ENCODE measurements around the gene L3MBTL4. TPM values are rescaled to one million over a fixed set of nuclear protein-coding genes. Genes with fewer than 3 reads are reported as not detected.

L3MBTL4 gene
- total RNA-seq, 1 experiment from 2014 or later: not detected

DNA sequence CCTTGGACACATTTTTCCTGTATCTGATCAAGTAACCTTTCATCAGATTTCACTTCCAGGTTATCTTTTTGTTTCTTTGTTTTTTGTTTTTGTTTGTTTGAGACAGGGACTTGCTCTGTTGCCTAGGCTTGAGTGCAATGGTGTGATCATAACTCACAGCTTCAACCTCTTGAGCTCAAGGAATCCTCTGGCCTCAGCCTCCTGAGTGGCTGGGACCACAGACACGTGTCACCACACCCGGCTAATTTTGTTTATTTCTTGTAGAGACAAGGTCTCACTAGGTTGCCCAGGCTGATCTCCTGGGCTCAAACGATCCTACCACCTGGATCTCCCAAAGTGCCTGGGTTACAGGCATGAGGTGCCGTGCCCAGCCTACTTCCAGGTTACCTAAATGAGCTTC, 124.9 kb downstream of the L3MBTL4 start:
- CTCF ChIA-PET: no interaction called here

DNA sequence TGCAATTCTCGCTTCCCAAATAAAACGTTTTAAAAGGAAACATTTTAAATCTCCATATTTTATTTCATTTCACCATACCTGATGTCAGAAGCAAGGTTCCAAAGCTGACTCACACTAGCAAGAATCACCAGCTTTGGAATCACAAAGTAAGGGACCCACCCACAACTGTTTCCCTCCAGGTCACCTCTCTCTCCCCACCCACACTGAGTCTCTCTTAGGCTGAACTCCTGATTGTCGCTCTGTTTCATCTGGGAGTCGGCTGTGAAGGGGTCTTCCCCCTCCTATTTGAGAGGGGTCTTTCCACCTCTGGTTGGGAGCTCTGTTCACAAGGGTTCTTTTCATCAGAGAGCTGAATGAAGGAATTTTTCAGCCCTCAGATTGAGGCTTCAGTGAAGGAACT, 128.1 kb downstream of the L3MBTL4 start:
- no peak overlapping the region for H3K4me3 ChIP-seq (ENCODE audit: low read depth, low read length, poor library complexity, severe bottlenecking)
- no peak for DNase-seq (ENCODE audit: low spot score)
- ChIA-PET CTCF (no interaction called here), POLR2A (ENCODE audit: low non-redundant PET) (no interaction called here)
- no peak overlapping the region for H3K27ac ChIP-seq (ENCODE audit: low read depth, low read length, poor library complexity, severe bottlenecking)
- BruUV-seq (replicated peaks): no TSS peak
- TF ChIP-seq, protein P1, sequence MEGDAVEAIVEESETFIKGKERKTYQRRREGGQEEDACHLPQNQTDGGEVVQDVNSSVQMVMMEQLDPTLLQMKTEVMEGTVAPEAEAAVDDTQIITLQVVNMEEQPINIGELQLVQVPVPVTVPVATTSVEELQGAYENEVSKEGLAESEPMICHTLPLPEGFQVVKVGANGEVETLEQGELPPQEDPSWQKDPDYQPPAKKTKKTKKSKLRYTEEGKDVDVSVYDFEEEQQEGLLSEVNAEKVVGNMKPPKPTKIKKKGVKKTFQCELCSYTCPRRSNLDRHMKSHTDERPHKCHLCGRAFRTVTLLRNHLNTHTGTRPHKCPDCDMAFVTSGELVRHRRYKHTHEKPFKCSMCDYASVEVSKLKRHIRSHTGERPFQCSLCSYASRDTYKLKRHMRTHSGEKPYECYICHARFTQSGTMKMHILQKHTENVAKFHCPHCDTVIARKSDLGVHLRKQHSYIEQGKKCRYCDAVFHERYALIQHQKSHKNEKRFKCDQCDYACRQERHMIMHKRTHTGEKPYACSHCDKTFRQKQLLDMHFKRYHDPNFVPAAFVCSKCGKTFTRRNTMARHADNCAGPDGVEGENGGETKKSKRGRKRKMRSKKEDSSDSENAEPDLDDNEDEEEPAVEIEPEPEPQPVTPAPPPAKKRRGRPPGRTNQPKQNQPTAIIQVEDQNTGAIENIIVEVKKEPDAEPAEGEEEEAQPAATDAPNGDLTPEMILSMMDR (conservative IDR thresholded peaks at IDR 0.05; ENCODE audit: low read depth, low read length): no peak
- no peak for TF ChIP-seq EZH2 (IDR thresholded peaks at IDR 0.05; ENCODE audit: borderline replicate concordance, low read depth, low read length, poor library complexity, severe bottlenecking)
- H3K36me3 ChIP-seq (ENCODE audit: insufficient read depth, low read length, poor library complexity, severe bottlenecking): no peaks in the 10 kb centered on the region
- peaks cover 25% of the 10 kb centered on the region for H3K9me3 ChIP-seq (ENCODE audit: low read depth, low read length, poor library complexity, severe bottlenecking)
- no peaks in the 10 kb centered on the region for H3K27me3 ChIP-seq (replicated peaks; ENCODE audit: insufficient read depth, low read depth, low read length, poor library complexity)
- intact Hi-C loops (cut with micrococcal nuclease; ENCODE audit: unreplicated experiment): no loop called here
- H3K4me1 ChIP-seq (ENCODE audit: insufficient read depth, low read length, poor library complexity, severe bottlenecking): no peaks in the 10 kb centered on the region

More for the DNA sequence above, 124.9 kb downstream of the L3MBTL4 start:
- Histone ChIP-seq H3K4me3 (ENCODE audit: low read depth, low read length, poor library complexity, severe bottlenecking) (no peak overlapping the region), H3K4me1 (ENCODE audit: insufficient read depth, low read length, poor library complexity, severe bottlenecking) (no peaks in the 10 kb centered on the region), H3K9me3 (ENCODE audit: low read depth, low read length, poor library complexity, severe bottlenecking) (peaks cover 22% of the 10 kb centered on the region), H3K27me3 (replicated peaks; ENCODE audit: insufficient read depth, low read depth, low read length, poor library complexity) (no peaks in the 10 kb centered on the region), H3K36me3 (ENCODE audit: insufficient read depth, low read length, poor library complexity, severe bottlenecking) (no peaks in the 10 kb centered on the region), H3K27ac (ENCODE audit: low read depth, low read length, poor library complexity, severe bottlenecking) (no peak overlapping the region)
- DNase-seq (ENCODE audit: low spot score): no peak
- BruUV-seq (replicated peaks): no TSS peak
- TF ChIP-seq EZH2 (IDR thresholded peaks at IDR 0.05; ENCODE audit: borderline replicate concordance, low read depth, low read length, poor library complexity, severe bottlenecking): no peak
- TF ChIP-seq, protein P1 (conservative IDR thresholded peaks at IDR 0.05; ENCODE audit: low read depth, low read length): no peak
- intact Hi-C loops (cut with micrococcal nuclease; ENCODE audit: unreplicated experiment): no loop called here
- POLR2A ChIA-PET (ENCODE audit: low non-redundant PET): no interaction called here

DNA sequence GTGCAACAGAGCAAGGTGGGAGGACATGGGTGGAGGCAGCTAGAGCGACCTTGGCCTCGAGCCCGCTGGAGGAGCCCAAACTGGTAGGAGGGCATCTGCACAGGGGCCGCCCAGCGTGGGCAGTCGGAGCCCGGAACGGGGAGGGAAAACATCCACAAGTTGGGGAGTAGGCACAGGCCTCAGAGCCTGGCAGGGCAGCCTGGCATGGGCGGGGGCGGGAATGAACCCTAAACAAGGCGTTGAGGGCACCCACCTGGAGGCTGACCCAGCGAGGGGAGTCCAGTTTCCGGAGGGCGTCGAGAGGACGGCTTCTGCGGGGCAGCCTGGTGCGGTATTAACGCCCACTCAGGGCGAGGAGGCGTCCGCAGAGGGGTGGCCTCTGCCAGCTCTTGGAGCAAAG, 129.9 kb downstream of the L3MBTL4 start:
- no TSS peak for BruUV-seq (replicated peaks)
- Histone ChIP-seq H3K9me3 (ENCODE audit: low read depth, low read length, poor library complexity, severe bottlenecking) (peaks cover 17% of the 10 kb centered on the region), H3K27ac (ENCODE audit: low read depth, low read length, poor library complexity, severe bottlenecking) (no peak overlapping the region), H3K36me3 (ENCODE audit: insufficient read depth, low read length, poor library complexity, severe bottlenecking) (no peaks in the 10 kb centered on the region), H3K4me1 (ENCODE audit: insufficient read depth, low read length, poor library complexity, severe bottlenecking) (no peaks in the 10 kb centered on the region), H3K4me3 (ENCODE audit: low read depth, low read length, poor library complexity, severe bottlenecking) (no peak overlapping the region), H3K27me3 (replicated peaks; ENCODE audit: insufficient read depth, low read depth, low read length, poor library complexity) (no peaks in the 10 kb centered on the region)
- DNase-seq (ENCODE audit: low spot score): no peak
- POLR2A ChIA-PET (ENCODE audit: low non-redundant PET): no interaction called here
- TF ChIP-seq, protein P1 (conservative IDR thresholded peaks at IDR 0.05; ENCODE audit: low read depth, low read length): no peak
- TF ChIP-seq EZH2 (IDR thresholded peaks at IDR 0.05; ENCODE audit: borderline replicate concordance, low read depth, low read length, poor library complexity, severe bottlenecking): no peak
- CTCF ChIA-PET: no interaction called here
- intact Hi-C loops (cut with micrococcal nuclease; ENCODE audit: unreplicated experiment): no loop called here
